Keratinocyte (primary cell): Measurements from ENCODE around the gene PDXDC1. TPM values are rescaled to one million over a fixed set of nuclear protein-coding genes. Genes with fewer than 3 reads are reported as not detected.
A peak's percentile ranks its signal among the peaks of the same experiment; 100 is the strongest.
"Not testable (repeated sequence)": the region's sequence is repeated elsewhere in the genome, so short reads cannot be mapped to it uniquely, and the experiment has no call there.

Source experiments
- DNase-seq: peaks from one replicate; pipeline ENCODE4 v3.0.0-alpha.2; 2011; ENCODE audit warnings: low read depth, missing footprints, low spot score
- FAIRE-seq: peaks from 2 replicates; lab custom pipeline; 2011; peaks lifted over from hg19 to GRCh38; lab: Jason Lieb, UNC
- H2AFZ ChIP-seq: 2 replicates; pipeline ENCODE4 v1.6.0; 2012; ENCODE audit warnings: low read length, control low read depth, inconsistent platforms; ENCODE audit not compliant: control insufficient read depth
- H3K27ac ChIP-seq: 2 replicates; pipeline ENCODE4 v1.5.1; 2011; ENCODE audit warnings: low read length; ENCODE audit not compliant: control insufficient read depth, insufficient read depth
- H3K27me3 ChIP-seq: 3 replicates; pipeline ENCODE4 v1.6.0; 2011; ENCODE audit warnings: low read length; ENCODE audit not compliant: control insufficient read depth, insufficient read depth; ENCODE audit errors: extremely low read depth
- H3K36me3 ChIP-seq, 2 experiments: 2 replicates in 1 of 2; 3 replicates in 1 of 2; pipeline ENCODE4 v1.5.1; 2011; ENCODE audit warnings: low read length in 2 of 2, mild to moderate bottlenecking in 1 of 2; ENCODE audit not compliant: control insufficient read depth in 2 of 2, insufficient read depth in 2 of 2; ENCODE audit errors: extremely low read depth in 1 of 2
- H3K4me1 ChIP-seq: 3 replicates; pipeline ENCODE4 v1.5.1; 2011; ENCODE audit warnings: low read length; ENCODE audit not compliant: control insufficient read depth, insufficient read depth; ENCODE audit errors: extremely low read depth
- H3K4me2 ChIP-seq: 3 replicates; pipeline ENCODE4 v1.6.0; 2011; ENCODE audit warnings: low read depth, low read length; ENCODE audit not compliant: control insufficient read depth, insufficient read depth; ENCODE audit errors: extremely low read depth
- H3K4me3 ChIP-seq, 3 experiments: fragments of 200-600 bp in 1 of 3; sonication (generic) in 1 of 3; 2 replicates in 2 of 3; 3 replicates in 1 of 3; pipeline ENCODE4 v1.5.1; 2011 to 2016; ENCODE audit warnings: low read length in 3 of 3, mild to moderate bottlenecking in 3 of 3, control low read depth in 2 of 3, inconsistent platforms in 1 of 3, low read depth in 1 of 3, mixed read lengths in 1 of 3, mixed run types in 1 of 3, moderate library complexity in 1 of 3; ENCODE audit not compliant: control insufficient read depth in 2 of 3, insufficient read depth in 2 of 3; ENCODE audit errors: extremely low read depth in 1 of 3
- H3K79me2 ChIP-seq: 2 replicates; pipeline ENCODE4 v1.6.0; 2012; ENCODE audit warnings: low read length; ENCODE audit not compliant: control insufficient read depth, insufficient read depth
- H3K9ac ChIP-seq: 3 replicates; pipeline ENCODE4 v1.6.0; 2011; ENCODE audit warnings: low read length; ENCODE audit not compliant: control insufficient read depth, insufficient read depth; ENCODE audit errors: extremely low read depth
- H3K9me1 ChIP-seq: 3 replicates; pipeline ENCODE4 v1.6.0; 2011; ENCODE audit warnings: low read length; ENCODE audit not compliant: control insufficient read depth, insufficient read depth; ENCODE audit errors: extremely low read depth
- H3K9me3 ChIP-seq: 2 replicates; pipeline ENCODE4 v1.5.1; 2012; ENCODE audit warnings: low read depth, low read length; ENCODE audit not compliant: control insufficient read depth
- H4K20me1 ChIP-seq: 3 replicates; pipeline ENCODE4 v1.6.0; 2011; ENCODE audit warnings: low read length; ENCODE audit not compliant: control insufficient read depth, insufficient read depth; ENCODE audit errors: extremely low read depth
- dilution Hi-C: fragments of 300-500 bp; cut with MboI; formaldehyde crosslinking; loops from one replicate; pipeline ENCODE4 v1.7.0; 2020; ENCODE audit warnings: low sequenced_read_pairs; ENCODE audit not compliant: extremely low pct_ligation_motif_present
- polyA plus RNA-seq, 5 experiments: library from polyadenylated mRNA; depleted of rRNA in 3 of 5; stranded (reverse) in 3 of 5; stranded (forward) in 1 of 5; unstranded in 1 of 5; fragments of >200 nt; gene quantifications; 1 replicate in 1 of 5; 2 replicates in 3 of 5; 3 replicates in 1 of 5; pipeline versions ENCODE4 v1.2.1 to v1.2.3, GENCODE V29; 2011 to 2012; ENCODE audit warnings: missing spikeins in 2 of 5, low read depth in 1 of 5, low replicate concordance in 1 of 5
- TF ChIP-seq, protein P1 (sequence below), 3 experiments: IDR thresholded peaks in 1 of 3; conservative IDR thresholded peaks in 1 of 3; optimal IDR thresholded peaks in 1 of 3; 2 replicates in 2 of 3; 3 replicates in 1 of 3; pipeline versions ENCODE3 to v1.5.1; 2011; ENCODE audit warnings: low read length in 3 of 3, mild to moderate bottlenecking in 3 of 3, moderate library complexity in 2 of 3, control low read depth in 1 of 3, inconsistent platforms in 1 of 3; ENCODE audit not compliant: insufficient read depth in 2 of 3; ENCODE audit errors: extremely low read depth in 1 of 3

Gene PDXDC1
- polyA plus RNA-seq, 1 donor (not counting 4 experiments of a cell fraction or from before 2014, with no cell fraction given) = 70.7 TPM

DNA sequence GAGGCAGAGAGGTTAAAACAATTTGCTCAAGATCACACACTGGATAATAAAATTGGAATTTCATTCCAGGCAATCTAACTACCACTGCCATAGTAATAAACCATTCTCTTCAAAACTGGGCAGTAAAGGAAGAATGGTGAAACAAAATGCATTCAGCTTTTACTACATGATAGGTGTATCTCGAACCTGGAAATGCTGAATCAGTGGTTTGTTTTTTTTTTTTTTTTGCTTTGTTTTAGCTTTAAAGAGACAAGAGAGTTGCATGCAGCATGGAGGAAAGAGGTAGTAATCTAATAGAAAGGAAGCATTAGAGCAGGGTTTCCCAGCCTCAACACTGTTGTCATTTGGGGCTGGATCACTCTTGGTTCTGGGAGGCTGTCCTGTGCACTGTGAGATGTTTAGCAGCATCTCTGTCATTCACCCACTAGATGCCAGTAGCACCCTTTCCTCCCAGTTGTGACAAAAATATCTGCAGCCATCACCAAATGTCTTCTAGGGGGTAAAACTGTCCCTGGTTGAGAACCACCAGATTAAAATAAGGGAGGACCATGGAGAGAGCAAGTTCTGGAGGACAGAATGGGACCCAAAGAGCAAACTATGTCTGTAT is 115.9 kb downstream of the PDXDC1 start:
- TF ChIP-seq, protein P1, sequence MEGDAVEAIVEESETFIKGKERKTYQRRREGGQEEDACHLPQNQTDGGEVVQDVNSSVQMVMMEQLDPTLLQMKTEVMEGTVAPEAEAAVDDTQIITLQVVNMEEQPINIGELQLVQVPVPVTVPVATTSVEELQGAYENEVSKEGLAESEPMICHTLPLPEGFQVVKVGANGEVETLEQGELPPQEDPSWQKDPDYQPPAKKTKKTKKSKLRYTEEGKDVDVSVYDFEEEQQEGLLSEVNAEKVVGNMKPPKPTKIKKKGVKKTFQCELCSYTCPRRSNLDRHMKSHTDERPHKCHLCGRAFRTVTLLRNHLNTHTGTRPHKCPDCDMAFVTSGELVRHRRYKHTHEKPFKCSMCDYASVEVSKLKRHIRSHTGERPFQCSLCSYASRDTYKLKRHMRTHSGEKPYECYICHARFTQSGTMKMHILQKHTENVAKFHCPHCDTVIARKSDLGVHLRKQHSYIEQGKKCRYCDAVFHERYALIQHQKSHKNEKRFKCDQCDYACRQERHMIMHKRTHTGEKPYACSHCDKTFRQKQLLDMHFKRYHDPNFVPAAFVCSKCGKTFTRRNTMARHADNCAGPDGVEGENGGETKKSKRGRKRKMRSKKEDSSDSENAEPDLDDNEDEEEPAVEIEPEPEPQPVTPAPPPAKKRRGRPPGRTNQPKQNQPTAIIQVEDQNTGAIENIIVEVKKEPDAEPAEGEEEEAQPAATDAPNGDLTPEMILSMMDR (optimal IDR thresholded peaks at IDR 0.05 in 1 of 3, IDR thresholded peaks at IDR 0.05 in 1 of 3, conservative IDR thresholded peaks at IDR 0.05 in 1 of 3; ENCODE audit: extremely low read depth in 1 of 3, insufficient read depth in 2 of 3, low read length in 3 of 3) = peak in 1 of 3 experiments; percentile 4
- H3K27me3 ChIP-seq, FAIRE-seq, dilution Hi-C loops, H4K20me1 ChIP-seq, H3K9me3 ChIP-seq, H3K36me3 ChIP-seq, H3K9me1 ChIP-seq, H3K4me3 ChIP-seq, H3K4me2 ChIP-seq, H2AFZ ChIP-seq, H3K4me1 ChIP-seq, H3K27ac ChIP-seq, H3K9ac ChIP-seq, DNase-seq: not testable (repeated sequence)
- H3K79me2 ChIP-seq = peaks cover 20% of the 10 kb centered on the region

DNA sequence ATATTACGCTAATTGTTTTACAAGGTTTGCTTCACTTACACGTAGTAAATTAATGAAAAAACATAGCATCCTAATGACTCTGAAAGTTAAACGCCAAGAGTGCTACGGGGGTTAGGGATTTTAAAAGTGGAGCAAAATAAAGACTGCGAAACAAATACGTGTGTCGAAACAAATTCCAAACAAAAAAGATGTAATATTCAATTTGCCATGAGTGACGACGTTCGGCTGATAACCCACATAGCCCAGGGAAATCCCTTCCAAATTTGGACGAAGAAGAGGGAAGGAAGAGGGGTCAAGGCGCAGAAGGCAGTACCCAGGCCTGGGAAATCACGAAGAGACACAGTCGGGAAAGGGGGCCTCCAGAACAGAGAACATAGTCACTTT is 118.7 kb downstream of the PDXDC1 start:
- H3K9me3 ChIP-seq, H3K4me1 ChIP-seq, H3K27me3 ChIP-seq, FAIRE-seq, H3K36me3 ChIP-seq, H4K20me1 ChIP-seq, DNase-seq, H3K9me1 ChIP-seq, dilution Hi-C loops: not testable (repeated sequence)
- Histone ChIP-seq H3K27ac (peak overlapping the region; percentile 80), H3K79me2 (peaks cover 16% of the 10 kb centered on the region), H2AFZ (peak overlapping the region; percentile 96), H3K9ac (peak overlapping the region; percentile 89), H3K4me2 (peak overlapping the region; percentile 79), H3K4me3 (peak overlapping the region; percentile 57 to 80 (median 64))

DNA sequence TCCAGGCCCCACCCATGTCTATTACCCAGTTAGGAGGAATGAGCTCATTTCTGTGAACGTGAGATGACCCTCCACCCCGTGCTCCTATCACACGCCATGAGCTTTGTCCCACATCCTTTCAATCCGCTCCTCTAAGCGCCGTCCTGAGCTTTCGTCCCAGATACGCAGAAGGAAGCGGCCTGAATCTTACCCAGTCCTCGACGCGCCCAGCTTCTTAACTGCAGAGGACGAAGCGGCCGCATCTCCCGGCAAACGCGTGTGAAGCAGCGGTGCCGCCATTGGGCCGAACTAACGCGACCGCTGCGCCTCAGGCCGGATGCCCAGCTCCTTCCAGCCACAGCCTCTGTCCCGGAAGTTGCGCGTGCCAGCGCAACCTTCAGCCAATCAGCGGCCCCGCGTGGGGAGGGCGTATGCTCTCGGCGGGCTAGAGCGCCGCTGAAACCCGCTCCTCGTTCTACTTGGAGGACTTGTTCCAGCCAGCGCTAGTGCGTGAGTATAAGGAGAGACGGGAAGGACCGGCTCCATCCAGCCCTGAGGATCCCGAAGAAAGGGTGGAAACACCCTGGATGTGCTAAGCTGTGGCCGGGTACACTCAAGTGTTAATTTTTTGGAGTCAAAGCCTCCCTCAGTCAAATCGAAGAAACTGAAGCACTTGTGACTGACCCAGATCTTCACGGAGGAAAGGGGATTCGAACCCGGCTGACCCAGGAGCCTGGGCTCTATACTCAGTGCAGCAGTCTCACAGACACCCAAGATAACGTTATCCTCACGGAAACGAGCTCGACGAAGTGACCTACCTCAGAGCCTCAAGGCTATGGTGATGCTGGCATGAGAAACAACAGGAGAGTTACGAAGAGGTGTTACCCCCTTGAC is 119.4 kb downstream of the PDXDC1 start, which contains the start of gene RRN3:
TSS of gene RRN3 (minus strand) at position 318 of the 873 bp plus-strand sequence. CDS start at position 279, 39 bp downstream.
- dilution Hi-C loops, FAIRE-seq, H3K9me3 ChIP-seq, H3K4me1 ChIP-seq, H4K20me1 ChIP-seq, H3K9me1 ChIP-seq, H3K36me3 ChIP-seq, H3K27me3 ChIP-seq: not testable (repeated sequence)
- Histone ChIP-seq H3K4me3 (peak within 1 kb of the TSS; percentile 57 to 80 (median 64)), H3K27ac (peak within 1 kb of the TSS; percentile 80), H3K9ac (peak within 1 kb of the TSS; percentile 89), H3K79me2 (peaks cover 16% of the 10 kb centered on the region), H3K4me2 (peak within 1 kb of the TSS; percentile 88), H2AFZ (peak within 1 kb of the TSS; percentile 96)
- peak; percentile 55 for DNase-seq

DNA sequence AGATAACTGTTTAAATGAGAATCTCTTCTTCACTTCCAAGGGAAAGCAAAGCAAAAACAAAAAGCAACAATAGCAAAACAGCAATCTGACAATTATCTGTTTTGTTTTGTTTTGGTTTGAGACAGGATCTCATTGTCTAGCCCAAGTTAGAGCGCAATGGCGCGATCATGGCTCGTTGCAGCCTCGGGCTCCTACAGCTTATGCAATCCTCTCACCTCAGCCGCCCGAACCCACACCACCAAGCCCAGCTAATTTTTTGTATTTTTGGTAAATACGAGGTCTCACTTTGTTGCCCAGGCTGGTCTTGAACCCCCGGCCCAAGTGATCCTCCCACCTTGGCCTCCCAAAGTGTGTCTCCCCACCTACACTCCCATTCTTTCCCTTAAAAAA is 121.8 kb downstream of the PDXDC1 start:
- H3K27ac ChIP-seq, H4K20me1 ChIP-seq, FAIRE-seq, H3K27me3 ChIP-seq, dilution Hi-C loops, DNase-seq, H3K4me3 ChIP-seq, H3K36me3 ChIP-seq, H3K9me1 ChIP-seq, H3K4me2 ChIP-seq, H3K9ac ChIP-seq, H2AFZ ChIP-seq, H3K4me1 ChIP-seq, H3K9me3 ChIP-seq: not testable (repeated sequence)
- H3K79me2 ChIP-seq = peaks cover 16% of the 10 kb centered on the region
